ENCODE measurements around the gene C4B. TPM values are rescaled to one million over a fixed set of nuclear protein-coding genes. Genes with fewer than 3 reads are reported as not detected.
"Not testable (repeated sequence)": the region's sequence is repeated elsewhere in the genome, so short reads cannot be mapped to it uniquely, and the experiment has no call there.

C4B gene
- total and polyA plus RNA-seq, 9 of the 15 experiments (the other 6 are each of a cell fraction or from before 2014, with no cell fraction given), result 0.32 to 8.8 (median 5.4) TPM

DNA sequence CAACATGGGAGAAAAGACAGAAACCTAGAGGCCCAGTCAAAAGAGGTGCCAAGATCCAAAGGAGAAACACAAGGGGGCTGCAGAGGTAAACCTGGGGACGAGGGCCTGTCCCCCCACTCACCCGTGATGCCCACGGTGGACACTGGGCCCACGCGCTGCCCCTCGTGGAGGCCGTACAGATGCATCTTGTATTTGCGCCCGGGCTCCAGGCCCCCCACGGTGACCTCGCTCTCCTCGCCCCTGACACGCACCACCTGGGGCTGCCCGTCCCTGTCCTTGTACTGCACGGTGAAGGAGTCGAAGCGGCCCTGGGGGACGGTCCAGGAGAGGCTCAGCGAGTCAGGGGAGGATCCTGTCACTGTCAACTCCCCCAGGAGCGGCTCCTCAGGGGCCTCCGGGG lies 34.6 kb downstream of the C4B start:
- FAIRE-seq; H3K27me3 ChIP-seq (ENCODE audit: control insufficient read depth in 2 of 2, insufficient read depth in 2 of 2, low read length in 2 of 2); H3K36me3 ChIP-seq (ENCODE audit: control insufficient read depth, insufficient read depth, low read length); H3K4me2 ChIP-seq (ENCODE audit: insufficient read depth, low read length); H3K4me3 ChIP-seq; H3K9me1 ChIP-seq (ENCODE audit: control insufficient read depth, insufficient read depth, low read length); intact Hi-C loops (cut with micrococcal nuclease); DNase-seq (ENCODE audit: extremely low read depth in 1 of 4, low spot score in 3 of 4); ATAC-seq; H3K9ac ChIP-seq (ENCODE audit: insufficient read depth in 1 of 2, low read depth in 2 of 2, low read length in 2 of 2); CTCF ChIA-PET (ENCODE audit: low intra/inter-chr PET ratio); H3K9me3 ChIP-seq (replicated peaks; ENCODE audit: control insufficient read depth, insufficient read depth, low read depth, low read length); BruUV-seq (replicated peaks); H3K27ac ChIP-seq (ENCODE audit: extremely low read depth, low read depth, low read length); H3K79me2 ChIP-seq (ENCODE audit: control insufficient read depth, insufficient read depth, low read length); H4K20me1 ChIP-seq (replicated peaks; ENCODE audit: control insufficient read depth, insufficient read depth, low read length): not testable (repeated sequence)
- H2AFZ ChIP-seq (ENCODE audit: low read depth, low read length), result peak overlapping the region; percentile 98
- POLR2A ChIA-PET, result interaction anchor here (1.0 to 1.6 kb wide), 2 partner anchors 8 to 14 kb away, joined by 4 to 6 read pairs; no protein-coding TSS in a partner anchor
- H3K4me1 ChIP-seq (replicated peaks in 1 of 2; ENCODE audit: control insufficient read depth in 2 of 2, insufficient read depth in 2 of 2, low read length in 2 of 2), result peaks cover 31 to 53% of the 10 kb centered on the region in 2 experiments
- 80% methylated on average over 10 of the region's 21 CpGs for WGBS (ENCODE audit: insufficient coverage, low coverage, missing lambda C conversion rate)
- in situ Hi-C loops (cut with MboI), result loop anchor here (10.0 kb wide), 1 partner anchor 94 kb away; the partner anchor contains the start of genes NELFE and SKIC2

DNA sequence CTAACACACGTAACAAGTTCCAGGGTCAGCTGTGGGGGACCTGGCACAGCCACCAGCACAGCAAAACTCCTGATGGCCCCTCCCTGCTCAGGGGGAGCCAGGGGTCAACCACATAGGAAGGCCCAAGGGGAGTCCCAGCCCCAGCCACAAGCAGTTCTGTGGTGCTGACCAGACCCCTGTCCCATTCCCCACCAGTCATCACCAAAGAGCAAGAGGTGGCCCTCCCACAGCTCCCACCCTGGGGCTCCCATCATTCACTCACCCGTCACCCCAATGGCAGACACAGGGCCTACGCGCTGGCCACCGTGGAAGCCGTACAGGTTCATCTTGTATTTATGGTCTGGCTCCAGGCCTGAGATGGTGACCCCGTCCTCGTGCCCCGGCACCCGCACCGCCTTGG lies 35.1 kb downstream of the C4B start:
- H3K27me3 ChIP-seq (ENCODE audit: control insufficient read depth in 2 of 2, insufficient read depth in 2 of 2, low read length in 2 of 2); intact Hi-C loops (cut with micrococcal nuclease); ATAC-seq; POLR2A ChIA-PET; H3K27ac ChIP-seq (ENCODE audit: extremely low read depth, low read depth, low read length); H4K20me1 ChIP-seq (replicated peaks; ENCODE audit: control insufficient read depth, insufficient read depth, low read length); H3K4me2 ChIP-seq (ENCODE audit: insufficient read depth, low read length); H3K9me1 ChIP-seq (ENCODE audit: control insufficient read depth, insufficient read depth, low read length); H3K79me2 ChIP-seq (ENCODE audit: control insufficient read depth, insufficient read depth, low read length); H3K4me3 ChIP-seq; DNase-seq (ENCODE audit: extremely low read depth in 1 of 4, low spot score in 3 of 4); H3K36me3 ChIP-seq (ENCODE audit: control insufficient read depth, insufficient read depth, low read length); BruUV-seq (replicated peaks); FAIRE-seq; H3K9me3 ChIP-seq (replicated peaks; ENCODE audit: control insufficient read depth, insufficient read depth, low read depth, low read length); CTCF ChIA-PET (ENCODE audit: low intra/inter-chr PET ratio); H3K9ac ChIP-seq (ENCODE audit: insufficient read depth in 1 of 2, low read depth in 2 of 2, low read length in 2 of 2); H2AFZ ChIP-seq (ENCODE audit: low read depth, low read length): not testable (repeated sequence)
- H3K4me1 ChIP-seq (replicated peaks in 1 of 2; ENCODE audit: control insufficient read depth in 2 of 2, insufficient read depth in 2 of 2, low read length in 2 of 2), result peaks cover 31 to 52% of the 10 kb centered on the region in 2 experiments
- 96% methylated on average over 4 of the region's 11 CpGs for WGBS (ENCODE audit: insufficient coverage, low coverage, missing lambda C conversion rate)
- in situ Hi-C loops (cut with MboI), result loop anchor here (10.0 kb wide), 1 partner anchor 95 kb away; the partner anchor contains the start of genes NELFE and SKIC2

All from K562 (cell line).